ENCODE data around the gene LPXN.
A peak's percentile ranks its signal among the peaks of the same experiment; 100 is the strongest.

LPXN gene

GRCh38 chr11:58577555-58578135, 2.0 kb upstream of the LPXN start:
- H3K36me3 ChIP-seq (replicated peaks in 1 of 2; ENCODE audit: control insufficient read depth in 2 of 2, insufficient read depth in 2 of 2, low read length in 2 of 2): peaks cover 0 to 21% of the 10 kb centered on the region in 2 donors
- H3K18ac ChIP-seq (ENCODE audit: low read length): peak overlapping the region; percentile 56
- no peak overlapping the region for H3K14ac ChIP-seq (ENCODE audit: low read length)
- no peak overlapping the region for H2AK5ac ChIP-seq (ENCODE audit: low read depth, low read length)
- H2BK5ac ChIP-seq (ENCODE audit: low read length): no peak overlapping the region
- WGBS, 2 donors (ENCODE audit: extremely low coverage in 2 of 2, insufficient read length in 2 of 2, insufficient replicate concordance in 1 of 2): no CpG with 5 or more reads among the region's 21 CpGs
- H3K9me3 ChIP-seq (replicated peaks in 1 of 2; ENCODE audit: control insufficient read depth in 2 of 2, insufficient read depth in 1 of 2, low read depth in 1 of 2, low read length in 2 of 2): no peaks in the 10 kb centered on the region
- H2BK15ac ChIP-seq (ENCODE audit: low read length): no peak overlapping the region
- no peak for DNase-seq (ENCODE audit: low spot score)
- H3K4ac ChIP-seq (ENCODE audit: low read length): no peak overlapping the region
- no peaks in the 10 kb centered on the region for H3K27me3 ChIP-seq (ENCODE audit: control insufficient read depth in 3 of 3, insufficient read depth in 3 of 3, low read depth in 1 of 3, low read length in 3 of 3)
- no peak overlapping the region for H4K8ac ChIP-seq (ENCODE audit: low read depth, low read length)
- no peak overlapping the region for H2BK12ac ChIP-seq (ENCODE audit: low read length)
- H3K4me1 ChIP-seq (ENCODE audit: control insufficient read depth in 2 of 2, insufficient read depth in 1 of 2, low read depth in 1 of 2, low read length in 2 of 2): peaks cover 1 to 9% of the 10 kb centered on the region in 2 donors
- H2AFZ ChIP-seq (ENCODE audit: low read length): peak overlapping the region; percentile 93
- H3K4me3 ChIP-seq (ENCODE audit: low read length in 2 of 2): peak overlapping the region; percentile 91 to 97
- H4K91ac ChIP-seq (ENCODE audit: low read depth, low read length, poor library complexity): no peak overlapping the region
- no peaks in the 10 kb centered on the region for H3K79me1 ChIP-seq (ENCODE audit: low read depth, low read length)
- peak overlapping the region; percentile 45 for H3K4me2 ChIP-seq (ENCODE audit: insufficient read depth, low read length, poor library complexity, severe bottlenecking)
- peak overlapping the region; percentile 89 for H3K27ac ChIP-seq (replicated peaks; ENCODE audit: low read length)
- H3K23ac ChIP-seq (ENCODE audit: low read depth, low read length, poor library complexity): no peak overlapping the region
- no peak overlapping the region for H2BK120ac ChIP-seq (ENCODE audit: low read depth, low read length)
- H3K9ac ChIP-seq (ENCODE audit: low read depth, low read length, poor library complexity): peak overlapping the region; percentile 70

DNA sequence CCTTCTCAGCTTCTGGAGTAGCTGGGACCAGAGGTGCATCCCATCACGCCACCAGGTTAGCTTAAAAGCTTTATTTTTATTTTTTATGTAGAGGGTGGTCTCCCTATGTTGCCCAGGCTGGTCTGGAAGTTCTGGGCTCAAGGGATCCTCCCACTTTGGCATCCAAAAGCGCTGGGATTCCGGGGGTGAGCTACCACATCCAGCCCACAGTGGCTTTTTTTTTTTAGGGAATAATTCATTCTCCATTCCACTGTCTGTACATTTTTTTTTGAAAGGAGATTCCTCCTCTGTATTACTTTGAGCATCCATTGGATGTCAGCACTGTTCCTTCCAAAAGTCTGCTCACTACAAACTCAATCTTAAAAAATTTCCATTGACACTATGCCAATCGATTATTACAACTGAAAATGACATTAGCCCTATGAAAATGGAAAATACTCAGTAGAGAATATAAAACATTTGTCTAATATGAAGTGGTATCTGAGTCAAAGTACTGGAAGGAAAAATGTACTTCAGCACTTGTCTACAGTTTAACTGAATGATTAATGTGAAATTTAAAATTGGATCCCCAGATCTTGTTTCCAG, 1.3 kb upstream of the LPXN start:
- no peaks in the 10 kb centered on the region for H3K9me3 ChIP-seq (replicated peaks in 1 of 2; ENCODE audit: control insufficient read depth in 2 of 2, insufficient read depth in 1 of 2, low read depth in 1 of 2, low read length in 2 of 2)
- H3K4ac ChIP-seq (ENCODE audit: low read length): no peak overlapping the region
- H4K91ac ChIP-seq (ENCODE audit: low read depth, low read length, poor library complexity): no peak overlapping the region
- no peak overlapping the region for H4K8ac ChIP-seq (ENCODE audit: low read depth, low read length)
- no peak overlapping the region for H3K18ac ChIP-seq (ENCODE audit: low read length)
- peak overlapping the region in 1 of 2 donors; percentile 97 for H3K4me3 ChIP-seq (ENCODE audit: low read length in 2 of 2)
- H3K27ac ChIP-seq (replicated peaks; ENCODE audit: low read length): no peak overlapping the region
- H2BK5ac ChIP-seq (ENCODE audit: low read length): no peak overlapping the region
- no peak overlapping the region for H3K9ac ChIP-seq (ENCODE audit: low read depth, low read length, poor library complexity)
- no peaks in the 10 kb centered on the region for H3K79me1 ChIP-seq (ENCODE audit: low read depth, low read length)
- H3K36me3 ChIP-seq (replicated peaks in 1 of 2; ENCODE audit: control insufficient read depth in 2 of 2, insufficient read depth in 2 of 2, low read length in 2 of 2): peaks cover 0 to 17% of the 10 kb centered on the region in 2 donors
- H3K23ac ChIP-seq (ENCODE audit: low read depth, low read length, poor library complexity): no peak overlapping the region
- H2BK12ac ChIP-seq (ENCODE audit: low read length): no peak overlapping the region
- no peak for DNase-seq (ENCODE audit: low spot score)
- H2AFZ ChIP-seq (ENCODE audit: low read length): peak overlapping the region; percentile 93
- no peak overlapping the region for H2BK120ac ChIP-seq (ENCODE audit: low read depth, low read length)
- peaks cover 1 to 9% of the 10 kb centered on the region in 2 donors for H3K4me1 ChIP-seq (ENCODE audit: control insufficient read depth in 2 of 2, insufficient read depth in 1 of 2, low read depth in 1 of 2, low read length in 2 of 2)
- no peak overlapping the region for H3K14ac ChIP-seq (ENCODE audit: low read length)
- no CpG with 5 or more reads among the region's 4 CpGs for WGBS, 2 donors (ENCODE audit: extremely low coverage in 2 of 2, insufficient read length in 2 of 2, insufficient replicate concordance in 1 of 2)
- peak overlapping the region; percentile 45 for H3K4me2 ChIP-seq (ENCODE audit: insufficient read depth, low read length, poor library complexity, severe bottlenecking)
- H2BK15ac ChIP-seq (ENCODE audit: low read length): no peak overlapping the region
- H3K27me3 ChIP-seq (ENCODE audit: control insufficient read depth in 3 of 3, insufficient read depth in 3 of 3, low read depth in 1 of 3, low read length in 3 of 3): no peaks in the 10 kb centered on the region
- no peak overlapping the region for H2AK5ac ChIP-seq (ENCODE audit: low read depth, low read length)

DNA sequence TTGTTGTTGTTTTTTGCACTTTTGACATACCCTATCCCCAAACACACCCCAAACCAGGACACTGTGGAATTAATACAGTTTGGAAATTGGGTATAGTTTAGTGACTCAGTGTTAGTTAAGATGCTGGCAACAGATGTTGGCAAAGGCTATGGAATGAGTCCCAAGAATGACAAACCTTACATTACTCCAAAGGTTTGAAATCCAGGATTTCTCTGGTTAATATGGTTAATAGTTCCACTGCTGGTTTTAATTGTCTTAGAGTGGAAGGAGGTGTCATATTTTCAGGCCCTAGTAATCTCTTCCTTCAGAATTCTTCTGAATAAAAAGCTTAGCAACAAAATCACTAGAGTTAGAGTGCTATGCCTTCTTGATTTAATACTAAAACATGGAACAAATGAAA, 775 bp downstream of the LPXN start:
- no peak overlapping the region for H3K27ac ChIP-seq (replicated peaks; ENCODE audit: low read length)

DNA sequence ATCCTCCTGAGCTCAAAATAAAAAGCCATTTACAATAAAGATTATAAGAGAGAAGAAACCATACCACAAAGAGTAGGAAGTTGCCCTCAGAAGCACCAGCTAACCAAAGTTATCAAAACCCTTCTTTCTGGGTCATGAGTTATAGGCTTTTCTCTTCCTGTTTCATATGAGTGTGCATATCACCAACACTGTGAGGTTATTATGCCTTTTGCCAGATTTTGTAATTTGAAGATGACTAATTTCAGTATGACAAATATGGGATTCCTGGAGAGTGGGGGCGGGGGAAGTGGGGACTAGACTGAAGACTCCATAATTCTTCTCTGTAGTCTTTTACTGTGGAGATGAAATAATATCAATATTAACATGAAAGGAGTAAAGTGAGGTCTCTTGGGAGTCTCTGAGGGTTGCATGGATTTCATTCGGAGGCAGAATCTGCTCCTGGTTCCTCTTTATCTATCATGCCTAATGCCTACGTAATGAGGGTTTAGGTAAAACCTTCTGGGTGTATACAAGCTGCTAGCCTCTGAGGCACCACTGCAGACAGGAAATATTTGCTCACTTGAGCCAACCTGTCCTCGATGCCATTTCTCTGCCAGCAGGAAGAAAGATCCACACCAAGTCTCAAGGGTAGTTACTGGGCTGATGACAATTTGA, 2.1 kb downstream of the LPXN start:
- Histone ChIP-seq H3K4me3 (ENCODE audit: low read length in 2 of 2) (no peak overlapping the region), H4K8ac (ENCODE audit: low read depth, low read length) (no peak overlapping the region), H3K79me1 (ENCODE audit: low read depth, low read length) (no peaks in the 10 kb centered on the region), H4K91ac (ENCODE audit: low read depth, low read length, poor library complexity) (no peak overlapping the region), H3K36me3 (replicated peaks in 1 of 2; ENCODE audit: control insufficient read depth in 2 of 2, insufficient read depth in 2 of 2, low read length in 2 of 2) (peaks cover 0 to 7% of the 10 kb centered on the region in 2 donors), H2BK12ac (ENCODE audit: low read length) (no peak overlapping the region), H3K9ac (ENCODE audit: low read depth, low read length, poor library complexity) (no peak overlapping the region), H3K4ac (ENCODE audit: low read length) (no peak overlapping the region), H2BK120ac (ENCODE audit: low read depth, low read length) (no peak overlapping the region), H2AFZ (ENCODE audit: low read length) (no peak overlapping the region), H3K4me2 (ENCODE audit: insufficient read depth, low read length, poor library complexity, severe bottlenecking) (no peak overlapping the region), H3K27ac (replicated peaks; ENCODE audit: low read length) (no peak overlapping the region), H2BK5ac (ENCODE audit: low read length) (no peak overlapping the region), H2AK5ac (ENCODE audit: low read depth, low read length) (no peak overlapping the region), H3K14ac (ENCODE audit: low read length) (no peak overlapping the region), H3K23ac (ENCODE audit: low read depth, low read length, poor library complexity) (no peak overlapping the region), H3K4me1 (ENCODE audit: control insufficient read depth in 2 of 2, insufficient read depth in 1 of 2, low read depth in 1 of 2, low read length in 2 of 2) (no peaks in the 10 kb centered on the region), H2BK15ac (ENCODE audit: low read length) (no peak overlapping the region), H3K9me3 (replicated peaks in 1 of 2; ENCODE audit: control insufficient read depth in 2 of 2, insufficient read depth in 1 of 2, low read depth in 1 of 2, low read length in 2 of 2) (no peaks in the 10 kb centered on the region), H3K27me3 (ENCODE audit: control insufficient read depth in 3 of 3, insufficient read depth in 3 of 3, low read depth in 1 of 3, low read length in 3 of 3) (no peaks in the 10 kb centered on the region), H3K18ac (ENCODE audit: low read length) (no peak overlapping the region)
- WGBS, 2 donors (ENCODE audit: extremely low coverage in 2 of 2, insufficient read length in 2 of 2, insufficient replicate concordance in 1 of 2): no CpG with 5 or more reads among the region's 4 CpGs
- no peak for DNase-seq (ENCODE audit: low spot score)

More for the DNA sequence above, 775 bp downstream of the LPXN start:
- H3K4ac ChIP-seq (ENCODE audit: low read length): no peak overlapping the region
- no peak overlapping the region for H3K9ac ChIP-seq (ENCODE audit: low read depth, low read length, poor library complexity)
- H3K4me2 ChIP-seq (ENCODE audit: insufficient read depth, low read length, poor library complexity, severe bottlenecking): no peak overlapping the region
- H2AFZ ChIP-seq (ENCODE audit: low read length): no peak overlapping the region
- no peaks in the 10 kb centered on the region for H3K79me1 ChIP-seq (ENCODE audit: low read depth, low read length)
- no peaks in the 10 kb centered on the region for H3K27me3 ChIP-seq (ENCODE audit: control insufficient read depth in 3 of 3, insufficient read depth in 3 of 3, low read depth in 1 of 3, low read length in 3 of 3)
- H3K36me3 ChIP-seq (replicated peaks in 1 of 2; ENCODE audit: control insufficient read depth in 2 of 2, insufficient read depth in 2 of 2, low read length in 2 of 2): peaks cover 0 to 4% of the 10 kb centered on the region in 2 donors
- no peaks in the 10 kb centered on the region for H3K9me3 ChIP-seq (replicated peaks in 1 of 2; ENCODE audit: control insufficient read depth in 2 of 2, insufficient read depth in 1 of 2, low read depth in 1 of 2, low read length in 2 of 2)
- H2BK12ac ChIP-seq (ENCODE audit: low read length): no peak overlapping the region
- no peak overlapping the region for H3K4me3 ChIP-seq (ENCODE audit: low read length in 2 of 2)
- no peak overlapping the region for H3K18ac ChIP-seq (ENCODE audit: low read length)
- H4K8ac ChIP-seq (ENCODE audit: low read depth, low read length): no peak overlapping the region
- DNase-seq (ENCODE audit: low spot score): no peak
- no peak overlapping the region for H2BK5ac ChIP-seq (ENCODE audit: low read length)
- no peak overlapping the region for H2AK5ac ChIP-seq (ENCODE audit: low read depth, low read length)
- no peak overlapping the region for H3K23ac ChIP-seq (ENCODE audit: low read depth, low read length, poor library complexity)
- no peak overlapping the region for H3K14ac ChIP-seq (ENCODE audit: low read length)
- H3K4me1 ChIP-seq (ENCODE audit: control insufficient read depth in 2 of 2, insufficient read depth in 1 of 2, low read depth in 1 of 2, low read length in 2 of 2): no peaks in the 10 kb centered on the region
- no peak overlapping the region for H2BK120ac ChIP-seq (ENCODE audit: low read depth, low read length)
- no peak overlapping the region for H2BK15ac ChIP-seq (ENCODE audit: low read length)
- no peak overlapping the region for H4K91ac ChIP-seq (ENCODE audit: low read depth, low read length, poor library complexity)

Data from neuronal stem cell (in vitro differentiated cells).